ENCODE results near the gene KLHL2.
A peak's percentile ranks its signal among the peaks of the same experiment; 100 is the strongest.

Gene KLHL2

DNA sequence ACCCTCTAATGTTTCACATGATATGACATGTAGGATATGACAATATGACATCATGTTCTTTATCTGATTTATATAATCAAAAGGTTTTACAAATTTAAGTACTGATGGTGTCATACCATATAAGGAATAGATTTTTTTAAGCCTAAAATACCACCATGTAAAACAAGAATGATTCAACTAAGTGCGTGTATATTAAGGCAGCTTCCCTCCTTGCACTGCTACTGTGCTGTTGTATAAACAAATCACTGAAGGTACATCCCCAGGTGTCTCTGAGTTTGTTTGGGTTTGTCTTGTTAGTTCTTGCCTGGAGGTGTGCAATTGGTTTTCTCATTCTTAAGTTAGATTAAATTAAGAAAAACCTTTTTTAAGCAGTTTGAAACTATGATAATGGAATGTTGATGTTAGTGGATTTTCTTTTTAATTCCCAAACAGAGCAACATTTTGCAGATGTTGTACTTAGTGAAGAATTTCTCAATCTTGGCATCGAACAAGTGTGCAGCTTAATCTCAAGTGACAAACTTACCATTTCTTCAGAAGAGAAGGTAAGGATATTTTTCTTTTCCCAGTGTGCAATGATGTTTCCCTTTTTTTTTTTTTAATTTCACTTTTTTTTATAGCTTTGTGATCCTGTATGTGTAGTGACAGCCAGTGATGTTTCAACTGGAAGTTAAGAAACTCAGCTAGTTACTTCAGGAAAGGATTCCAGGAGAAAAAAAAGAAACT is 86.7 kb downstream of the KLHL2 start:
- DNase-seq, result no peak

DNA sequence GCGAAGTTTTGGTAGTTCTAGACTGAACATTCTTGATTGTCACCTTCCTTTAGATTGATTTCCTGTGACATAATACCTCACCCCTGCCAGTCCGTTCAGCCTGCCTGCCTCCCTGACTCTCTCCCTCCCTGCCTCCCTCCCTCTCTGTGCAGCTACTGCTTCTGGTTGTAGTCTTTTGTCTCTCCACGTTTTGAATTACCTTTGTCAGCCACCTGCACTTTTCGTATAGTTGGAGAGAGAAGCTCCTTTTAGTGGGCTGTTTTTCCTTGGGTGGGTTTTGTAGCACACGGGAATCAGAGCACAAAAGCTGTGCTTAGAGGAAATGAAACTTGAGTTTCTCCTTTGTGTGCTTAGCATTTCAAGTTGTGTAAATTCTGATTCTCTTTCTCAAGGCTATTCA is 87.5 kb downstream of the KLHL2 start:
- DNase-seq, result no peak

DNA sequence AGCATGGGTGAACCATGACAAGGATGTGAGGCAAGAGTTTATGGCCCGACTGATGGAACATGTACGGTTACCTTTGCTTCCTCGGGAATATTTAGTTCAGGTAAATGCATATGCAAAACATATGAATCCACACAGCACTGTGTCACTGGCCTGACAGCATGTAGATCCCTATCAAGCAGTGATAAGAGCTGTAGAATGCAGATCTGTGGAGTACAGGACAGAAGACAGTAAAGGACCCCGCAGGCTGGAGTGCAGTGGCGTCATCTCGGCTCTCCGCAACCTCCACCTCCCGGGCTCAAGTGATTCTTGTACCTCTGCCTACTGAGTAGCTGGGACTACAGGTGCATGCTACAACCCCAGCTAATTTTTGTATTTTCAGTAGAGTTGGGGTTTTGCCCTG is 90.3 kb downstream of the KLHL2 start:
- no peak for DNase-seq

DNA sequence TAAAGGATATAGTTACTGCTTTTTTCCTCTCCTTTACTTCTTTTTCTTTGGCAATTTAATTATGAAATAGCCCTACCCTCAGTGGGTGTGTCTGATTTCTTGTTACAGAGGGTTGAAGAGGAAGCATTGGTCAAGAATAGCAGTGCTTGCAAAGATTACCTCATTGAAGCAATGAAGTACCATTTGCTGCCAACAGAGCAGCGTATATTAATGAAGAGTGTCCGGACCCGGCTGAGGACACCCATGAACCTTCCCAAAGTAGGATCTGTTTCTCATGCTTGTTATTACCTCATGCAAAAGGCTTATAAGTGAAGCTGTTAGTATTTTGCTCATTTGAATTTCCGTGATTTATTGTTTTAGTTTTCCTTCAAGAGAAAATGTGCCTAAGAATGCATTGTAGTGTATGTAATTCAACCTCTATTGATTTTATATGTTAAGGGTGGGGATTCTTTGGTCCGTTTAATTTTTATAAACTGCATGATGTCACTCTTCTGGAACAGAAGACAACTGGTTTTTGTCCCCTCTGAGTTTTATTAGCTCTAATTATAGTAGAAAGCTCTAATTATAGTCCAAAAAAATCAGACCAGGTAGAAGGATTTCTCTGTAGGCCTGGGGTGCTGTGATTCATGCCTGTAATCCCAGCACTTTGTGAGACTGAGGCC is 92.2 kb downstream of the KLHL2 start:
- DNase-seq, result no peak

DNA sequence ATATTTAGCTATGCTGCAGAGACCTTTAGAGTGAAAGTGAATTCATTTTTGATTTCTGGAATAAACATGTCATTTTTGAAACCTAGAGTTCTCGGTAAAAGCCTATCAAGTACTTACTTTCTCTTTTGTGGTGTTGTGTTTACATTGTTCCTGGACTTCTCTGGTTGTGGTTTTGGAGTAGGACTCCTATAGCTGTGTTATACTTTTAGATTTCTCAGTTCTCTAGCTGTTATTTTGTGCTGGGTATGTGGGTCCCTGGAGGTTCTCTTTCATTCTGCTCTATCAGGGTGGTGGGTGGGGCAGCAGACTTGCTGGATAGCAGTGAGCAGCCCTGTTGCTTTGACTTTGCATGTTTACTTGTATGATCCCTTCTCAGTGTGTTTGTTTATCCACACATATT is 94.5 kb downstream of the KLHL2 start:
- DNase-seq, result no peak

DNA sequence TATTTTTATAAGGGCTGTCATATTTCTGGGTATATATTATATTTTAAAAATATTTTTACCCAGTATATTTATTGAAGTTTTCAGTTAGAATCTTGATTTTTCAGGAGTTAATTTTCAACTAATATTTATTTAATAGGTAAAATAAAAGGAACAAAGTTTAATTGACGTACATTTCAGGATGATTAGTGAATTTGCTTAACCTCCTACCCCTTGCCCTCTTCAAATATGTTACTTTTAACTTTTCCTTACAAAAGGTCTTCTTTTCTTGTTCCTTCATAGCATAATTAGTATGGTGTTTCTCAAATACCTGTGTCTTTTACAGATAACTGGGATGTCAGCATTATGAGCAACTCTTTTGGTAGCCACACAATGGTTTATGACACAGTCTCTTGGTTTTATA is 95.3 kb downstream of the KLHL2 start:
- DNase-seq, result no peak

DNA sequence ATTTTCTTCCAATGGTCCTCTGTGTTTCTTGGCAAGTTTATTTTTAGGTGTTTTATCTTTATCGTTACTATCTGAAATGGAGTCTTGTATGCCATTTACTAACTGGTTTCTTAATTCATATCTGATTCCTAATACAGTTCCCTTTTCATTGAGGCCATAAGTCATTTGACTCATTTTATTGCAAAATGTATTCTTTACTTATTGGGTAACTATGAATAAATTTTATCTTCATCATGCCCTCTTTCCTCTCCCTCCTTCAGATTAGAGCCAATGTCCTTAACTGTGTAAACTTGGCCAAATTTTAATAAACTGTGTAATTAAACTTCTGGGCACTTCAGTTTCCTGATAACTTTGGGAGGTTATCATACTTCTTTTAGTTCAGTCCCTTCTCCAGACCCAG is 100.8 kb downstream of the KLHL2 start:
- DNase-seq, result no peak

DNA sequence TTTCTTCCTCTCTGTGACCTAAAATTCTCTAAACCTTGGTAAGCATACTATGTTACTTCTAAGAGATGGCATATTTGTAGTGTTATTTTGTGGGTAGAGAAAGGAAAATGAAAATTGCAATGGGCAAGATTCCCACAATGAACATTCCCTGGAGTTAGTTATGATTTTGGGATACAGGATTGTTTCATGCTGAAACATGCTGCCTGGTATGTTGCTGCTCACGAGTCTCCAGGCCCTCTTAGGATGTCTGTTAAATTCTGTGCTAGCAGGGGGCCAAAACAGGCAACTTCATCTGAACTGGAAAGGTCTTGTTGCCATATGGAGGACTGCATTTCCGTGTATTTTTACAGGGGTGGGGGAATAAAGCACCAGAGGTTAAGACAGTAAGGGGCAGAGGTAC is 101.2 kb downstream of the KLHL2 start:
- DNase-seq, result no peak

DNA sequence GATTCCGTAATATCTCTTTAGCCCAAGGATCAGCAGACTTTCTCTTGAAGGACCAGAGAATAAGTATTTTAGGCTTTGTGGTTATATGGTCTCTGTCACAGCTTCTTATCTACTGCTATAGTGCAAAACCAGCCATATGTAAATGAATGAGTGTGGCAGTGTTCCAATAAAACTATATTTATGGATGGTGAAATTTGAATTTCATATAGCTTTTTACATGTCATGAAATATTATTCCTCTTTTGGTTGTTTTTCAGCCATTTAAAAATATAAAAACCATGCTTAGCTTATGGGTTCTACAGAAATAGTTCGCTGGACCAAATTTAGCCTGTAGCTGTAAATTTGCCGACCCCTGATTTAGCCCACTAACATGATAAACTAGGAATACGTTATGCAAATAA is 102.1 kb downstream of the KLHL2 start:
- DNase-seq, result no peak

DNA sequence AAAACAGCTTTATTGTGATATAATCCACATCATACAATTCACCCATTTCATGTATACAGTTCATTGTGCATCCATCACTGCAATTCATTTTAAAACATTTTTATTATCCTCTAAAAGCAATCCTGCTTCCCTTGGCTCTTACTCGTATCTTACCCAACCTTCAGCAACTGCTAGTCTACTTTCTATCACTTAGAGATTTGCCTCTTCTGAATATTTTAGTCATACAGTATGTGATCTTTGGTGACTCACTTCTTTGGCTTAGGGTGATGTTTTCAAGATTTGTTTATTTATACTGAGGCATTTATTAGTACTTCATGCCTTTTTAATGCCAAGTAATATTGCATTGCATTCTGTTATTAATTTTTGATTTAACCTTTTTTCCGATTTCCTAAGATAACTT is 105.1 kb downstream of the KLHL2 start:
- DNase-seq, result no peak

DNA sequence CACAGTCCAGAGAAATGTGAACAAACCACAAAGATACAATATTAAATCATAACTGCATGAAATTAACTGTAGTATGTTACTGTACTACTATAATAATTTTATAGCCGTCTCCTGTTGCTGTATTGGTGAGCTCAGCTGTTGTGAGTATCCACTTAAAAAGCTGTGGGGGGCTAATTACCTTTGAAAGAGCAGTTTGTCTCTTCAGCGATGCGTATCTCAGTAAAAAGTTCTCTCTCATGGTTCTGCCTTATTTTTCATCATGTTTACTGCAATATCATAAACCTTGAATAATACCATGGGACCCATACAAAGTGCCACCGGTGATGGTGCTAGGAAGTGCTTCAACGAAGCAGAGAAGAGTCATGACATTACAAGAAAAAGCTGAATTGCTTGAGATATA is 111.7 kb downstream of the KLHL2 start:
- no peak for DNase-seq

DNA sequence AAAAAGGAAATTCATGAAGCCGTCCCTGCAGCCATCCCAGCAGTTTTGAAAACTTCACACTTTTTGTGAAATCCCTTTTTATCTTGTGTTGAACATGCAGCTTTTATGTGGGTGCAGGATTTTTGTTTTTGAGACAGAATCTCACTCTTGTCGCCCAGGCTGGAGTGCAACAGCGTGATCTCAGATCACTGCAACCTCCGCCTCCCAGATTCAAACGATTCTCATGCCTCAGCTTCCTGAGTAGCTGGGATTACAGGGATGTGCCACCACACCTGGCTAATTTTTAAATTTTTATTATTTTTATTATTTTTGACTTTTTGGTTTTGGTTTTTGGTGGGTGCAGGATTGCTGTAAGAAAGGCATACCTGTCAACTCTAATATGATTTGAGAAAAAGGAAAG is 112.1 kb downstream of the KLHL2 start:
- no peak for DNase-seq

DNA sequence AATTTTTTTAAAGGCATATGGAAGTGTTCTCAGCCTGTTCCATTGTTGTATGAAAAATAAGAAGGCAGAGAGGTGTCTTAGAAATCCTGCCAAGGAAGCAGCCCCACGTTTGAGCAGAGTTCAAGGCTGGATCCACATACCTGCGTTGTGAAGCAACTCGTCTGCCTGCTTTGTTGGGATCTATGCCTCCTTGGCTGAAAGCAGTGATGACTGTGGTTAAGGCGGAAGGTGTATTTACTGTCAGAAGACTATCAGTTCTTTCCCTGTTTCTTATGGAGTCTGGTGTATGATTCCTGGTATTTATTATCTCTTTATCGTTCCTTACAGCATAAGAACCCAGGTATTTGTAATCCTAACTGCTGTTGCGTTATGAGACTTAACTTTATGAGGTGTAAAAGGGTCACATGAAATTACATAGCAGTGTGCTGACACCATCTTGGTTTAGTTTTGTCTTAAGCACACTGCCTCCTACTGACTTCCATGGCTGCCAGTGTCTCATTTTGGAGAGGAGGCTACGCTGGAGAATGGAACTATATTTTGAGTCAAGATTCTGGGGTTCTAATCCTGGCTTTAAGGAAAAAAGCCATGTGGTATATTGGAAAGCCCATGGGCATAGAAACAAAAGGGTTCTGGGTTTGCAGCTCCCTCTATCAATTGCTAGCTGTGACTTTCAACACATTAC is 117.0 kb downstream of the KLHL2 start:
- no peak for DNase-seq

DNA sequence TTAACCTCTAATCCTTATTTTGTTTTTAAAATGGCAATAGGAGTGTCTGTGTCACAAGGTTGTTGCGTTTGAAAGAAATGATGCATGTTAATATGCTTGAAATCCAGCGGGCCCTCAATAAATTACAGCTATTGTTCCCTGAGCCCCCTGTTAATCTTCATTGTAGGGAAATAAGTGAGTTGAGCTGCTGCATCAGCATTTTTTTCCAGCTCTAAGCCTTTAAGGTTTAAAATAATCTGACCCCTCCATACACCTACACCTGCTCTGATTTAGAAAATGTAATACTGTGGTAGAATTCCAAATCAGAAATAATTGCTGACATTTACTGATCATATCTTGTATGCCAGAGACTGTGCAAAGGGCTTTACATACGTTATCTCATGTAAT is 117.5 kb downstream of the KLHL2 start:
- no peak for DNase-seq

DNA sequence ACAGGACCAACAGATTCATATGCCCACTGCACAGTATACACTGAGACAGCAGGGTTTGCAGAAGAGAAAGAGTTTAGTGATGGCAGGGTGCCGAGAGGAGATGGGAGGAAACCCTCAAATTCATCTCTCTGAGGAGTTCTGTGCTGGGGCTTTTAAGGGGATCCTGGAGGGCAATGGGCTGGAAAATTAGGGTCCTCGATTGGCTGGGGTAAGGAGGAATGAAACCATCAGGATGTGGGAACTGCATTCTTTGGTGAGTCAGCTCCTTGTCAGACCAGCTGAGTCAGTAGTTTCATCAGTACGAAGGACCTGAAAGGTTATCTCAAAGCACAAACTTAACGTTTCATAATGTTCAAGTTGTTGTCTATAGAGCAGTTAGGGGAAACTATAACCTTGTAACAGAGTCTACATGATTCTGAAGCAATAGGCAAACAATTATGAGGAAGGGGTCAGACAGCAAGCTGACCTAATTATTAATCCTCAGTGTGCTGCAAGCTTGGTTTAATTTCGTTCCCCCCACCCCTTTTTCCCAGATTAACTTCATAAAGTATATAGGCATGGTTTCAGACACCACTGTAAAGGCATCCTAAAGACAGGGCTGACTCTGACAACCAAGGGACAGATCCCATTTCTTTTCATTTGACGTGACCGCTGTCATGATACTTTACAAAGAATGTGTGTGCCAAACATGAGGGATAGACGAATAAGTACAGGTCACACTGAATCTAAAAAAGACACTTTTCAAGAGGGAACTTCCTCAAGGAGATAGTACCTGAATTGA is 118.6 kb downstream of the KLHL2 start:
- no peak for DNase-seq

DNA sequence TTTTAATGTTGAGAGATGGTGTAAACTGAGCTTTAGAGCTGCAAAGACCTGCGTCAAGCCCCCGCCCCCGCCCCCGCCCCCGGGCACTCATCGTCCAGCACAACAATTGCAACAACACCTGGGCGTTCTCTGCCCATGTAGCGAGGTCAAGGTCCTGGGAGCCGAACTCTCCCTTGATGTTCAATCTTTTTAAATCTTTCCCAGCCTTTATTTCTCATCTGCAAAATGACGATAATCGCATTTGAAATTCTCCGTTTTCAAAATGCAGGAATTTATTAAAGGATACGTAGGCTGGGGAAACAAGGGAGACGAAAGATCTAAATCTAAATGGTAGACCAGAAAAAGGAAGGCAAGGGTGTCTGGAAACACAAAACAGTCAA is 119.5 kb downstream of the KLHL2 start:
- no peak for DNase-seq

DNA sequence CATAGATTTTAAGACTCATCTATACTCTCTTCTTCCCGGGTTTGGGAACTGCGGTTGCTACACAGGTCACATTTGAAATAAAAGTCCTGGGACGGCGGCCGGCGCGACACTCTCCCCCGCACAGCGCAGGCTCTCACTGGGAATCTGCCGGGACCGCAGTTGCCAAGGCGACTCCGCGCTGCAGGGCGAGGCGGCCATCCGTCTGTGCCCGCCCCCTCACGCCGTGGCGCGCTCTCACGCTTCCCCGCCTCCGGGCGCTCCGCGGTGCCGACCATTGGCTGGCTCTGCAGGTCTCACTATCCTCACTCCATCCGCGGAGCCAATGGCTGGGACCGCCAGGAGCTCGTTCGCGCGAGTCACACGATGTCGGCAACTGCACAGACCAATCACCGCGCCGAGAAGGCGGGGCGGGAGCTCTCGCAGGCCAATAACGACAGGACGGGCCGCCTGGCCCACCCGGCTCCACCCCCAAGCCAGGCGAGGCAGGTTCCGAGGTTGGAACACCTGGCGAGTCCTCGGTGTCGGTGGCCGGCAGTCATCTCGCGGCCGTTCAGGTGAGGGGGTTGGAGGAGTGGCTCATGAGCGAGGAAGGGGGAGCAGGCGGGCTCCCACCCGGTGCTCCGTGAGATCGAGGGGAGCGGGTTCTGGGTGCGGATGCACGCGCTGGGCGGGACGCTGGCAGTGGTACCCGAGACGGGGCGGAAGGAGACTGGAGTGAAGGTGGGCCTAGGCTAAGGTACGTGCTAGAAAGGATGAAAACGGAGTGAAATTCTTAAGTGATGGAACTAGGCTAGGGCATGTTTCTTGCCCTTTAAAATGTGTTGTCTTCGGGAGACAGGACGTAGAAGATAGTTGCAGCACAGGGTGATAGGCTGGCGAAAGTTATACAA is 120.1 kb downstream of the KLHL2 start, which contains the start of gene MSMO1:
Gene MSMO1 (plus strand): TSS at position 459 of the 890 bp plus-strand sequence. CDS start 5,702 bp downstream, outside the sequence.
- DNase-seq, result peak; percentile 95

DNA sequence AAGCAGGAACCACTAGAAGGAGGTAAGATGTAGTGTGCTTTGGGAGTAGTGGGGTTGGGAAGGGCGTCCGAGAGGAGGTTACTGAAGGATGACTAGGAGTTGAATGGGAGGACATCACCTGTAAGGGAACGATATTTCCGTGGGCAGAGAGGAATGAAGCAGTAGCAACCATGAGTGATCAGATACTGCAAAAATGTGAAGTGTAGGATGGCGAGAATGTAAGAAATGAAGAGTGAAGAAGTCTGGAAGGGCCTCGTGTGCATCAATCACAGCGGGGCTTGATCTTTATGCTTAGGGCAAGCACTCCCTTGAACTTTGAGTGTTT is 120.7 kb downstream of the KLHL2 start:
- no peak for DNase-seq

DNA sequence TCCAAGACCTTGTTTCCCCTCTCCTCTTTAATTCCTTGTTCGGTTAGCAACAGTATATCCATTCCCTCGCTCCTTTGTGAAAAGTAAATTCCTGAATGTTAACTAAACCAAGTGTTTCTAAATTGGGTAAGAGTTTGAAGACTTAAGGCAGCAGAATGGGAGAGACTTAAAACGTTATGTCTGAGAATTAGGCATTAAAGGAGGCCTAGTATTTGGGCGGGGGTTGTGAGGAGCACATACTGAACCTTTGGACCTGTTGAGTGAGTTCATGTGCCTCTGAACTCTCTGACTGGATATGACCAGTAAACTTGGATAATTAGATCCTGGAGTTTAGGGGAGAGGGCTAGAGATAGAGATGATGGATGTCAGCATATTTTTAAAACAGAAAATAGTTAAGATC is 121.3 kb downstream of the KLHL2 start:
- DNase-seq, result no peak

DNA sequence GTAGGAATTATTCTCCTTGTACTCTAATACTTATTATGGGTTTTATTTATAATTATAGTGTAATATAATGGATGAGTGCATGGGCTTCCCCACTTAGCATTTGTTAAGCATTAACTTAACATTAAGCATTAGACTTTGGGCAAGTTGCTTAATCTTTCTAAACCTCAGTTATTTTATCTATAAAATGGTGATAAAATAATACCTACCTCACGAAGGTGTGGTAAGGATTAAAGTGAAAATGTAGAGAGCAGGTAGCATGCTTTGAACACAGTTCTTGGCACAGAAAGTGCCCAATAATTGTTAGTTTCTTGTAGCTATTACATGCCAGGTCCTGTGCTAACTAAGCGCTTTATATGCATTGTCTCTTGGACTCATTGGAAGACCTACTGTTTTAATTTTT is 122.7 kb downstream of the KLHL2 start:
- DNase-seq, result no peak

DNA sequence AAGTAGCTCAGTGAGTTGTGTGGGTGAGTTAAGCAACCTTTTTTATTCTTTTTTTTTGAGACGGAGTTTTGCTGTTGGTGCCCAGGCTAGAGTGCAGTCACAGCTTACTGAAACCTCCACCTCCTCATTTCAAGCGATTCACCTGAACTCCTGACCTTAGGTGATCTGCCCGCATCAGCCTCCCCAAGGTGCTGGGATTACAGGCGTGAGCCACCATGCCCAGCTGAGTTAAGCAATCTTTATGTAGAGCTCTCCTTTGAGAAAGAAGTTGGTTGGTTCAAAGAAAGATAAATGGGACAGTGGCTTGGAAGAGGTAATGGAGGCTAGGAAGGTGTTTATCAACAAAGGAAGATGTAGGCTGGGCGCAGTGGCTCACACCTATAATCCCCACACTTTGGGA is 123.3 kb downstream of the KLHL2 start:
- no peak for DNase-seq

DNA sequence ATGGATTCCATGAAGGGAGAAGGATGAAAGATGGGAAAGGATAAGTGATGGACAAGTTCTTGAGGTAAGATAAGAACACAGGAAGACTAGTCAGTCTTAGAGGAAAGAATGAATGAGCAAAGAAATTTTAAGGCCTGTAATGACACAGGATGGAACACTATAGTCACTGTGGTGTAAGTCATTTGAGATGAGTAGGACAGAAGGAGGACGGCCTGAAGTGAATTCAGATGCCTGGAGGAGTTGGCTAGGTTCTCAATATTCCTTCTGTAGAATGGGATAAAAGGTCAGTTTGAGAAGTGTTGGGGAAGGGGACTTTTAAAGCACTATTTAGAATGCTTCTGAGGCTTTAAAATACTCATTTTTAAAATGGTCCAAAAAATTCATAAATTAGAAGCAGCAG is 124.0 kb downstream of the KLHL2 start:
- DNase-seq, result no peak

DNA sequence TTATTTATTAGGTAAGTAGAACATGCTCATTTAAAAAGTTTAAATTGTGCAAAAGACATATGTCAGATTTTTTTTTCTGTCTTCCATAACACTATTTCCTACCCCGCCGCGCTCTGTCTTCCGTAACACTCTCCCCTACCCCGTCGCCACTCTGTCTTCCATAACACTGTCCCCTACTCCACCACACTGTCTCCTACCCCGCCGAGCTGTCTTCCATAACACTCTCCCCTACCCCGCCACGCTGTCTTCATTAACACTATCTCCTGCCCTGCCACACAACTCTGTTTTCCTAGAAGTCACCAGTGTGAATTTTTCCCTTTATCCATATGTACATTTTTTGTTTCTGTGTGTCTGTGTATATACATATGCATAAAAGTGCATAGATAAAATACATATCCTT is 124.5 kb downstream of the KLHL2 start:
- no peak for DNase-seq
